ENCODE results near the gene SOCS2.
"Not testable (repeated sequence)": the region's sequence is repeated elsewhere in the genome, so short reads cannot be mapped to it uniquely, and the experiment has no call there.

SOCS2 gene

GRCh38 chr12:93593843-93594242 lies 21.4 kb downstream of the SOCS2 start:
- no peak for DNase-seq (ENCODE audit: low read depth)

- DNase-seq (ENCODE audit: low read depth) = no peak
Observed at GRCh38 chr12:93594766-93595311, 22.4 kb downstream of the SOCS2 start.

- no peak for DNase-seq (ENCODE audit: low read depth)
Observed at GRCh38 chr12:93595351-93595750, 22.9 kb downstream of the SOCS2 start.

- DNase-seq (ENCODE audit: low read depth) = no peak
Observed at GRCh38 chr12:93597608-93598007, 25.1 kb downstream of the SOCS2 start.

GRCh38 chr12:93599192-93599591 lies 26.7 kb downstream of the SOCS2 start:
- DNase-seq (ENCODE audit: low read depth) = no peak

- no peak for DNase-seq (ENCODE audit: low read depth)
Observed at GRCh38 chr12:93601591-93601990, 29.1 kb downstream of the SOCS2 start.

GRCh38 chr12:93602897-93603668 lies 30.6 kb downstream of the SOCS2 start:
- no peak for DNase-seq (ENCODE audit: low read depth)

GRCh38 chr12:93603762-93604161 lies 31.3 kb downstream of the SOCS2 start:
- no peak for DNase-seq (ENCODE audit: low read depth)

- no peak for DNase-seq (ENCODE audit: low read depth)
Observed at GRCh38 chr12:93608313-93608712, 35.8 kb downstream of the SOCS2 start.

GRCh38 chr12:93609281-93610192 lies 37.1 kb downstream of the SOCS2 start:
- DNase-seq (ENCODE audit: low read depth) = no peak

GRCh38 chr12:93612776-93613175 lies 40.3 kb downstream of the SOCS2 start:
- DNase-seq (ENCODE audit: low read depth) = no peak

- no peak for DNase-seq (ENCODE audit: low read depth)
Observed at GRCh38 chr12:93614917-93615596, 42.6 kb downstream of the SOCS2 start.

GRCh38 chr12:93616584-93617101 lies 44.2 kb downstream of the SOCS2 start:
- DNase-seq (ENCODE audit: low read depth) = no peak

GRCh38 chr12:93618891-93619410 lies 46.5 kb downstream of the SOCS2 start:
- DNase-seq (ENCODE audit: low read depth) = no peak

GRCh38 chr12:93621986-93622385 lies 49.5 kb downstream of the SOCS2 start:
- no peak for DNase-seq (ENCODE audit: low read depth)

GRCh38 chr12:93622485-93622884 lies 50.0 kb downstream of the SOCS2 start:
- DNase-seq (ENCODE audit: low read depth) = no peak

- no peak for DNase-seq (ENCODE audit: low read depth)
Observed at GRCh38 chr12:93624595-93625294, 52.3 kb downstream of the SOCS2 start.

- DNase-seq (ENCODE audit: low read depth) = not testable (repeated sequence)
Observed at GRCh38 chr12:93625295-93625645, 52.8 kb downstream of the SOCS2 start.

GRCh38 chr12:93626160-93626559 lies 53.7 kb downstream of the SOCS2 start:
- no peak for DNase-seq (ENCODE audit: low read depth)

All from stimulated activated CD8-positive, alpha-beta memory T cell treated with anti-CD3 and anti-CD28 coated beads, Interleukin-4, amount 100 ng/mL, for 24 hours (primary cell).